Lower leg skin (tissue), 3 donors: ENCODE measurements around the gene HMOX1.

ENCODE experiments used
- POLR2A ChIP-seq, 2 donors: fragments of 450-650 bp; IDR thresholded peaks; one replicate each; pipeline ENCODE4 v1.6.1; 2016 to 2017; ENCODE audit warnings: antibody characterized with exemption in 2 of 2, mild to moderate bottlenecking in 1 of 2, moderate library complexity in 1 of 2
- TF ChIP-seq, protein P1 (sequence below), 3 donors: fragments of 450-650 bp; IDR thresholded peaks; one replicate each; pipeline ENCODE4 v1.5.1; 2016; ENCODE audit warnings: antibody characterized with exemption in 3 of 3, mild to moderate bottlenecking in 3 of 3, moderate library complexity in 2 of 3

DNA sequence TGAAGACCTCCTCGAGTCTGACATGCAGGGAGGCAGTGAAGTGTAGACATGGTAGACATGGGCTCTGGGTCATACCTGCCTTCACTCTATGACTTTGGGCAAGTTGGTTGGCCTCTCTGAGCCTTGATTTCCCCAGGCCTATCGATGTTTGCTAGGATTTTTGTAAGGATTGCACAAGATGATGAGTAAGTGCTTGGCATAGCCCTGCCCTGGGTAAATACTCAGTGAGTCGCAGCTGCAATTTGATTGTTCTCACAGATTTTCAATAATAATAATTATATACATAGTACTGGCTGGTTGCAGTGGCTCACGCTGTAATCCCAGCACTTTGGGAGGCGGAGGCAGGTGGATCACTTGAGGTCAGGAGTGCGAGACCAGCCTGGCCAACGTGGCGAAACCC is 37.2 kb downstream of the HMOX1 start:
- TF ChIP-seq, protein P1, sequence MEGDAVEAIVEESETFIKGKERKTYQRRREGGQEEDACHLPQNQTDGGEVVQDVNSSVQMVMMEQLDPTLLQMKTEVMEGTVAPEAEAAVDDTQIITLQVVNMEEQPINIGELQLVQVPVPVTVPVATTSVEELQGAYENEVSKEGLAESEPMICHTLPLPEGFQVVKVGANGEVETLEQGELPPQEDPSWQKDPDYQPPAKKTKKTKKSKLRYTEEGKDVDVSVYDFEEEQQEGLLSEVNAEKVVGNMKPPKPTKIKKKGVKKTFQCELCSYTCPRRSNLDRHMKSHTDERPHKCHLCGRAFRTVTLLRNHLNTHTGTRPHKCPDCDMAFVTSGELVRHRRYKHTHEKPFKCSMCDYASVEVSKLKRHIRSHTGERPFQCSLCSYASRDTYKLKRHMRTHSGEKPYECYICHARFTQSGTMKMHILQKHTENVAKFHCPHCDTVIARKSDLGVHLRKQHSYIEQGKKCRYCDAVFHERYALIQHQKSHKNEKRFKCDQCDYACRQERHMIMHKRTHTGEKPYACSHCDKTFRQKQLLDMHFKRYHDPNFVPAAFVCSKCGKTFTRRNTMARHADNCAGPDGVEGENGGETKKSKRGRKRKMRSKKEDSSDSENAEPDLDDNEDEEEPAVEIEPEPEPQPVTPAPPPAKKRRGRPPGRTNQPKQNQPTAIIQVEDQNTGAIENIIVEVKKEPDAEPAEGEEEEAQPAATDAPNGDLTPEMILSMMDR (IDR thresholded peaks at IDR 0.05): no peak
- no peak for TF ChIP-seq POLR2A (IDR thresholded peaks at IDR 0.05)
